Measurements from ENCODE around the gene SCUBE3. TPM values are rescaled to one million over a fixed set of nuclear protein-coding genes. Genes with fewer than 3 reads are reported as not detected.
A peak's percentile ranks its signal among the peaks of the same experiment; 100 is the strongest.

The SCUBE3 gene
- total RNA-seq, 2 donors from 2014 or later: 0.33 TPM; not detected in 1

DNA sequence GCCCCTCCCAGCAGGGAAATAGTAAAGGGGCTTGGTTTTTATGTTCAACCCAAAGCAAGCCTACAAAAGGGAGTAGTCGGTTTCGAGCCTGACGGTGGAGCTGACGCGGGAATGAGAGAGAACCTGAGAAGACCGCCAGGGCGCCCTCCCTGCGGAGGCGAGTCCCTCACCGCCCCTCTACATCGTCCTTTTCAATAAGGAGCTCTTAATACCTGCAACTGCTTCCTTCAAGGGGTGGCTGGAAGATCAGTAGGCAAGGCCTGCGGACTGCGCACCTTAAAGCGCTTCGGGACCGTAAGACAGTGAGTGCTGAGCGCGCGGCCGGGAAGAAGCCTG lies 45.1 kb downstream of the SCUBE3 start:
- ATAC-seq (no peak), DNase-seq (peak in 1 of 4 donors; percentile 37)
- Histone ChIP-seq H3K36me3 (replicated peaks in 1 of 2; ENCODE audit: insufficient read depth in 1 of 2, low read depth in 2 of 2) (no peaks in the 10 kb centered on the region), H3K27ac (peak overlapping the region; percentile 36 to 99 (median 90)), H3K4me1 (peaks cover 29% of the 10 kb centered on the region), H3K4me3 (peak overlapping the region; percentile 59 to 81), H3K27me3 (no peaks in the 10 kb centered on the region), H3K9me3 (no peaks in the 10 kb centered on the region)
- TF ChIP-seq, protein P1, sequence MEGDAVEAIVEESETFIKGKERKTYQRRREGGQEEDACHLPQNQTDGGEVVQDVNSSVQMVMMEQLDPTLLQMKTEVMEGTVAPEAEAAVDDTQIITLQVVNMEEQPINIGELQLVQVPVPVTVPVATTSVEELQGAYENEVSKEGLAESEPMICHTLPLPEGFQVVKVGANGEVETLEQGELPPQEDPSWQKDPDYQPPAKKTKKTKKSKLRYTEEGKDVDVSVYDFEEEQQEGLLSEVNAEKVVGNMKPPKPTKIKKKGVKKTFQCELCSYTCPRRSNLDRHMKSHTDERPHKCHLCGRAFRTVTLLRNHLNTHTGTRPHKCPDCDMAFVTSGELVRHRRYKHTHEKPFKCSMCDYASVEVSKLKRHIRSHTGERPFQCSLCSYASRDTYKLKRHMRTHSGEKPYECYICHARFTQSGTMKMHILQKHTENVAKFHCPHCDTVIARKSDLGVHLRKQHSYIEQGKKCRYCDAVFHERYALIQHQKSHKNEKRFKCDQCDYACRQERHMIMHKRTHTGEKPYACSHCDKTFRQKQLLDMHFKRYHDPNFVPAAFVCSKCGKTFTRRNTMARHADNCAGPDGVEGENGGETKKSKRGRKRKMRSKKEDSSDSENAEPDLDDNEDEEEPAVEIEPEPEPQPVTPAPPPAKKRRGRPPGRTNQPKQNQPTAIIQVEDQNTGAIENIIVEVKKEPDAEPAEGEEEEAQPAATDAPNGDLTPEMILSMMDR (IDR thresholded peaks at IDR 0.05): no peak
- TF ChIP-seq POLR2A (IDR thresholded peaks at IDR 0.05): no peak
- WGBS, 2 donors: 0 to 1% methylated on average over 10 to 20 of the region's 20 CpGs
- intact Hi-C loops (cut with DNase I): no loop called here

DNA sequence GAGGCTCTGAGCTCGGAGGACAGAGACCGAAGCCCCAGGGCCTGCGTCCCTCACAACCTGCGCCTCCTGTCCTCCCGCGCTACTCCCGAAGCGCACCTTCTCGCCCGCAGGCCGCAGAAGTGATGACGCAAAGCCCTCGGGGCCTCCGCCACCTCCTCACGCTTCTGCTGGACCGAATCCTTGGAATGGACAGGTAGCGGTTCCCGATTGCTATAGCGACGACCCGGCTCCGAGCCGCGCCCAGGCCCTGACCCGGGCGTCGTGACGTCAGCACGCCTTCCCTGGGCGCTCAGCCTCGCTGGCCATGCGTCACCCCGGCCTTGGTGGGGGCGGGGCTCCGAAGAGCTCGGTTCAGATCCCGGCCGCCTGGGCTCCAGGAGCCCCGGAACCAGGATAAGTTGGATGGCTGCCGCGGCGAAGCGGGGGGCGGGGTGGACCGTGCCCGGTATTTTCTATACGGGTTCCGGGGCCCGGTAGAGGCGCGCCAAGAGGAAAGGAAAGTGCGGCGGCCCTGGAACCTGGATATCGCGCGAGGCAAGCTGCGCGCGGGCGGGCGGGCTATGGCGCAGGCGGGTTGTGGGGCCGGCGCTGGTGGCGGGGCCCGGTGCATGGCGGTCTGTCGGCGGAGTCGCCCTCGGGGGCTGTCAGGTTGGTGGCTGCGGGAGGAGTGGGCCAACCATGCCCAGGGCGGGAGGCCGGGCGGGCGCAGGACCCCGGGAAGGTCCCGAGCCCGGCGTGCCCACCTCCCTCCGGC lies 45.6 kb downstream of the SCUBE3 start, which contains the start of gene ZNF76:
Gene ZNF76 (plus strand): TSS at position 542 of the 754 bp plus-strand sequence. CDS start 21,417 bp downstream, outside the sequence.
- Histone ChIP-seq H3K27me3 (no peaks in the 10 kb centered on the region), H3K36me3 (replicated peaks in 1 of 2; ENCODE audit: insufficient read depth in 1 of 2, low read depth in 2 of 2) (no peaks in the 10 kb centered on the region), H3K27ac (peak within 1 kb of the TSS; percentile 85 to 99 (median 97)), H3K4me1 (peaks cover 35% of the 10 kb centered on the region), H3K4me3 (peak within 1 kb of the TSS; percentile 81 to 89), H3K9me3 (no peaks in the 10 kb centered on the region)
- intact Hi-C loops (cut with DNase I): no loop called here
- TF ChIP-seq POLR2A (IDR thresholded peaks at IDR 0.05): peak; percentile 67 to 74 (median 73)
- TF ChIP-seq, protein P1 (IDR thresholded peaks at IDR 0.05): peak in 4 of 7 experiments; percentile 50 to 88 (median 72)
- ATAC-seq: peak; percentile 93
- DNase-seq: peak; percentile 99
- WGBS, 2 donors: 0 to 1% methylated on average over 33 to 80 of the region's 82 CpGs

DNA sequence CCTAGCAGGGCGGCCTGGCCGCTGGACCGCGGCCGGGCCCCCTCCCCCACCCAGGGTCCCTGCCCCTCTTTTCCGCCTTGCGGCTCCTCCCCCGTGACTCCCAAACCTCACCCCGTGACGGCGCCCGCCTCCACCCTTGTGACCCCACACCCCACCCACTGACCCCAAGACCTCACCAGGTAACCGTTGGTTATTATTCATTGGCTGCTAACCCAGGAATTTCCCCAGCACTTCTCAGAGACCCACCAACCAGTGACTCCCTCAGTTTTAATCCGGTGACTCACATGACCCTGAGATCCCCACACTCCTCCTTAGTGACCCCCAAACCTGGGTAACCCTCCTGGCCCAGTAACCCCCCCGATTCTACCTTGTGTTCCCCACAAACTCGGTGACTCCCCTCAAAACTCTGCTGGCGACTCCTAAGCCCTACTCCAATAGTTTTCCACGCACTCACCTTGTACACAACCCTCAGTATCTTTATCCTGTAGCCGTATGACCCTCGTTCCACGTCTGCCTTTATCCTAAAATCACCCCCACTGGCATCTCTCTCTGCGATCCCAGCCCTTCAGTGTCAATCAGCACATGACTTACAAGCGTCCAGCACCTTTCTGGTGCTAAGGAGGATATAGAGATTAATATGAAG lies 46.3 kb downstream of the SCUBE3 start:
- TF ChIP-seq POLR2A (IDR thresholded peaks at IDR 0.05): no peak
- TF ChIP-seq, protein P1 (IDR thresholded peaks at IDR 0.05): no peak
- Histone ChIP-seq H3K27me3 (no peaks in the 10 kb centered on the region), H3K4me1 (peaks cover 38% of the 10 kb centered on the region), H3K36me3 (replicated peaks in 1 of 2; ENCODE audit: insufficient read depth in 1 of 2, low read depth in 2 of 2) (no peaks in the 10 kb centered on the region), H3K27ac (peak overlapping the region; percentile 85 to 99 (median 97)), H3K9me3 (no peaks in the 10 kb centered on the region), H3K4me3 (peak overlapping the region; percentile 81 to 89)
- ATAC-seq (peak; percentile 55), DNase-seq (peak; percentile 75 to 85 (median 81))
- intact Hi-C loops (cut with DNase I): no loop called here
- WGBS, 2 donors: 2 to 5% methylated on average over 15 to 22 of the region's 23 CpGs

DNA sequence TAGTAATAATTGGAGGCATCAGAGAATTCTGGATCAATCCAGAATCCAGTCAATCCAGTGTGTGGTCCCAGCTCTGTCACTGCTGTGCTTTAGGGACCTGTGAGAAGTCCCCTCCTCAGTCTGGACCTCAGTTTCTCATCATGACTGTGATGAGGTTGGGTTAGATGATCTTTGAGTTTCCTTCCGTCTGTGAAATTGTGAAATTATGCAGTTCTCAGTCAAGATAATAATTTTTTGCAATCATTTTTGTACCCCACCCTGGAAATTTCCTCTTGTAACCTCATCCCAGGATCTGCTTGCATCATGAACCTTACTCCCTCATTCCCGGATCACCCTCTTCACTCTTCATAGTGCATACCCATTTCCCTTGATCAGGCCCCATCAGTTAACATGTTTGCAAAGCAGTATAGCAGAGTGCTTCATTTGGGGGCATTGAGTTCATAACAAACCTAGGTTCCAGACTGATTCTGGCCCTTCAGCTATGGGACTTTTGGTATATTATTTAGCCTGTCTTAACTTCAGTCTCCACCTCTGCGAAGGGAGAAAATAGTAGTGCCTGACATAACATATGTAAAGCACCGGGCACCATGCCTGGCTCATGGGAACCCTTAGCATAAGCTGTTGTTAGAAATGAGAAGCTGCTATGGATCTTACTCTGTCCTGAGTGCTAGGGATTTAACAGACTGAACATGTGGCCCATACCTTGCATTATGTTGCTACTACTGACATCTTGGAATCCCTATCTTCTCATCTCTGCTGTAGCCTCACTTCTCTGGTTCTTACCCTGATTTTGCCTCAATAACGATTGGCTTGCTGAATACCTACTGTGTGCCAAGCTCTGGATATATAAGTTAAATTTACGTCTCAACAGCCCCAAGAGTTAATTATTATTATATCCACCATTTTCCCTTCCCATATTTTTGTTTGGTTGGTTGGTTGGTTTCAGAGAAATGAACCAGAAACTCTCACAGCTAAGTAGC lies 47.1 kb downstream of the SCUBE3 start:
- TF ChIP-seq, protein P1 (IDR thresholded peaks at IDR 0.05): no peak
- TF ChIP-seq POLR2A (IDR thresholded peaks at IDR 0.05): no peak
- Histone ChIP-seq H3K36me3 (replicated peaks in 1 of 2; ENCODE audit: insufficient read depth in 1 of 2, low read depth in 2 of 2) (no peaks in the 10 kb centered on the region), H3K27me3 (no peaks in the 10 kb centered on the region), H3K4me3 (no peak overlapping the region), H3K9me3 (no peaks in the 10 kb centered on the region), H3K4me1 (peaks cover 38% of the 10 kb centered on the region), H3K27ac (peak overlapping the region; percentile 85 to 99 (median 97))
- no peak for DNase-seq
- WGBS, 2 donors: 75 to 79% methylated on average over 6 of the region's 6 CpGs
- no peak for ATAC-seq
- intact Hi-C loops (cut with DNase I): no loop called here

Data from body of pancreas (tissue), 4 donors.